ENCODE results near the gene ANK3.

ANK3 gene

DNA sequence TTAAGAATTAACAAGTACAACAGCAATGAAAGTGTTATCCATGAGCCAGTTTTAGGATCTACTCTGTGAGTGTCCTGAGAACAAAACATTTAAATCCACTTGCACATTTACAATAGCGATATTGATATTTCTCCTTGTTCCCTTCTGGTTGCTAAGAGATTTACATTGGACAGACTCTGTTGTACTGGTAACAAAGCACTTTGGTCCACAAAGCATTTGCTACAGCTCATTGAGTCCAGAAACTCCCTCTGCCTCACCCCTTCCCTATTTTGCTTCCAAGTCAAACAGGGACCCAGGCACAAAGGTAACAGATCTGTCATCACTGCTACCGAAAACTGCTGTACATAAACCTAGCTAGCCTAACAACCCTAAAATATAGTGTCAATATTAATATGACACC lies 2.1 kb downstream of the ANK3 start:
- POLR2A ChIA-PET: no interaction called here
- H3K9me3 ChIP-seq (ENCODE audit: control insufficient read depth, insufficient read depth, low read depth, low read length): no peaks in the 10 kb centered on the region
- no peaks in the 10 kb centered on the region for H3K4me1 ChIP-seq (ENCODE audit: control insufficient read depth, insufficient read depth, low read length)
- CTCF ChIA-PET: no interaction called here
- H3K27ac ChIP-seq (ENCODE audit: extremely low read depth, low read depth, low read length): no peak overlapping the region
- no peak for TF ChIP-seq WT1 (tag by site-specific recombination; IDR thresholded peaks at IDR 0.05)
- TF ChIP-seq, protein P1, sequence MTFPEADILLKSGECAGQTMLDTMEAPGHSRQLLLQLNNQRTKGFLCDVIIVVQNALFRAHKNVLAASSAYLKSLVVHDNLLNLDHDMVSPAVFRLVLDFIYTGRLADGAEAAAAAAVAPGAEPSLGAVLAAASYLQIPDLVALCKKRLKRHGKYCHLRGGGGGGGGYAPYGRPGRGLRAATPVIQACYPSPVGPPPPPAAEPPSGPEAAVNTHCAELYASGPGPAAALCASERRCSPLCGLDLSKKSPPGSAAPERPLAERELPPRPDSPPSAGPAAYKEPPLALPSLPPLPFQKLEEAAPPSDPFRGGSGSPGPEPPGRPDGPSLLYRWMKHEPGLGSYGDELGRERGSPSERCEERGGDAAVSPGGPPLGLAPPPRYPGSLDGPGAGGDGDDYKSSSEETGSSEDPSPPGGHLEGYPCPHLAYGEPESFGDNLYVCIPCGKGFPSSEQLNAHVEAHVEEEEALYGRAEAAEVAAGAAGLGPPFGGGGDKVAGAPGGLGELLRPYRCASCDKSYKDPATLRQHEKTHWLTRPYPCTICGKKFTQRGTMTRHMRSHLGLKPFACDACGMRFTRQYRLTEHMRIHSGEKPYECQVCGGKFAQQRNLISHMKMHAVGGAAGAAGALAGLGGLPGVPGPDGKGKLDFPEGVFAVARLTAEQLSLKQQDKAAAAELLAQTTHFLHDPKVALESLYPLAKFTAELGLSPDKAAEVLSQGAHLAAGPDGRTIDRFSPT (tag by site-specific recombination; IDR thresholded peaks at IDR 0.05): no peak
- no peak for TF ChIP-seq REPIN1 (tag by site-specific recombination; IDR thresholded peaks at IDR 0.05; ENCODE audit: low read depth)
- no peak for TF ChIP-seq KLF9 (tag by site-specific recombination; IDR thresholded peaks at IDR 0.05; ENCODE audit: low read depth)
- no peak for TF ChIP-seq ZNF133 (tag by site-specific recombination; IDR thresholded peaks at IDR 0.05)
- TF ChIP-seq ZNF148 (tag by site-specific recombination; IDR thresholded peaks at IDR 0.05; ENCODE audit: borderline replicate concordance): no peak
- no peak for TF ChIP-seq REST (tag by site-specific recombination; IDR thresholded peaks at IDR 0.05)
- H3K4me3 ChIP-seq (ENCODE audit: low read depth, low read length): no peak overlapping the region
- no peaks in the 10 kb centered on the region for H3K36me3 ChIP-seq (ENCODE audit: control insufficient read depth in 2 of 2, insufficient read depth in 1 of 2, low read length in 2 of 2)

DNA sequence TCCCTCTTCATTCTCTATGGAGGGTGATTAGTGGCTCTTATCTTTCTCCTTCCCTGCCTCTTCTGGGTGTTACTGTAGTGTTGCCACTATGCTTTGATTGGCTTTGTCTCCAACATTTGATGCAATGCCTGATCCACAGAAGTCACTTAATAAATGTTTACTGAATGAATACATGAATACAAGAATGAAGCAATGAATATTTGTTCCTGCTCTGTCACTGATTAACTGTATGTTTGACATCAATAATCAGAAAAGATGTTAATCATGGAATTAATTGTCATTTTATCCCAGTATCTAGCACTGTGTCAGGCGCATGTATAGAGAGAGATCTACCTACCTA lies 4.3 kb downstream of the ANK3 start:
- no peaks in the 10 kb centered on the region for H3K4me1 ChIP-seq (ENCODE audit: control insufficient read depth, insufficient read depth, low read length)
- TF ChIP-seq ELK4 (IDR thresholded peaks at IDR 0.05; ENCODE audit: borderline replicate concordance, low read depth, low read length) (no peak), ZNF768 (tag by site-specific recombination; IDR thresholded peaks at IDR 0.05) (no peak), KLF1 (tag by site-specific recombination; IDR thresholded peaks at IDR 0.05) (no peak), YY1 (tag by site-specific recombination; IDR thresholded peaks at IDR 0.05) (no peak), KLF7 (tag by site-specific recombination; IDR thresholded peaks at IDR 0.05; ENCODE audit: borderline replicate concordance) (no peak), ZBTB48 (tag by site-specific recombination; IDR thresholded peaks at IDR 0.05) (no peak), ZNF785 (tag by site-specific recombination; IDR thresholded peaks at IDR 0.05) (no peak), ZFP69B (tag by site-specific recombination; IDR thresholded peaks at IDR 0.05) (no peak), ZNF366 (tag by site-specific recombination; conservative IDR thresholded peaks at IDR 0.05) (no peak), ZNF629 (tag by site-specific recombination; IDR thresholded peaks at IDR 0.05) (no peak), ZFP3 (tag by site-specific recombination; IDR thresholded peaks at IDR 0.05; ENCODE audit: low read depth) (no peak), ZNF707 (tag by site-specific recombination; IDR thresholded peaks at IDR 0.05) (no peak), ZNF114 (tag by site-specific recombination; IDR thresholded peaks at IDR 0.05) (no peak)
- TF ChIP-seq, protein P2, sequence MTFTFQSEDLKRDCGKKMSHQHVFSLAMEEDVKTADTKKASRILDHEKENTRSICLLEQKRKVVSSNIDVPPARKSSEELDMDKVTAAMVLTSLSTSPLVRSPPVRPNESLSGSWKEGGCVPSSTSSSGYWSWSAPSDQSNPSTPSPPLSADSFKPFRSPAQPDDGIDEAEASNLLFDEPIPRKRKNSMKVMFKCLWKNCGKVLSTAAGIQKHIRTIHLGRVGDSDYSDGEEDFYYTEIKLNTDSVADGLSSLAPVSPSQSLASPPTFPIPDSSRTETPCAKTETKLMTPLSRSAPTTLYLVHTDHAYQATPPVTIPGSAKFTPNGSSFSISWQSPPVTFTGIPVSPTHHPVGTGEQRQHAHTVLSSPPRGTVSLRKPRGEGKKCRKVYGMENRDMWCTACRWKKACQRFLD (tag by site-specific recombination; IDR thresholded peaks at IDR 0.05): no peak
- TF ChIP-seq, protein P3, sequence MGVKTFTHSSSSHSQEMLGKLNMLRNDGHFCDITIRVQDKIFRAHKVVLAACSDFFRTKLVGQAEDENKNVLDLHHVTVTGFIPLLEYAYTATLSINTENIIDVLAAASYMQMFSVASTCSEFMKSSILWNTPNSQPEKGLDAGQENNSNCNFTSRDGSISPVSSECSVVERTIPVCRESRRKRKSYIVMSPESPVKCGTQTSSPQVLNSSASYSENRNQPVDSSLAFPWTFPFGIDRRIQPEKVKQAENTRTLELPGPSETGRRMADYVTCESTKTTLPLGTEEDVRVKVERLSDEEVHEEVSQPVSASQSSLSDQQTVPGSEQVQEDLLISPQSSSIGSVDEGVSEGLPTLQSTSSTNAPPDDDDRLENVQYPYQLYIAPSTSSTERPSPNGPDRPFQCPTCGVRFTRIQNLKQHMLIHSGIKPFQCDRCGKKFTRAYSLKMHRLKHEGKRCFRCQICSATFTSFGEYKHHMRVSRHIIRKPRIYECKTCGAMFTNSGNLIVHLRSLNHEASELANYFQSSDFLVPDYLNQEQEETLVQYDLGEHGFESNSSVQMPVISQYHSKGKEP (tag by site-specific recombination; IDR thresholded peaks at IDR 0.05): no peak
- H3K36me3 ChIP-seq (ENCODE audit: control insufficient read depth in 2 of 2, insufficient read depth in 1 of 2, low read length in 2 of 2): no peaks in the 10 kb centered on the region
- no peaks in the 10 kb centered on the region for H3K9me3 ChIP-seq (ENCODE audit: control insufficient read depth, insufficient read depth, low read depth, low read length)
- no peak overlapping the region for H3K27ac ChIP-seq (ENCODE audit: extremely low read depth, low read depth, low read length)
- no peak overlapping the region for H3K4me3 ChIP-seq (ENCODE audit: low read depth, low read length)
- POLR2A ChIA-PET: no interaction called here
- CTCF ChIA-PET: no interaction called here
